Karpas-422 (cell line): Measurements from ENCODE around the gene GRAMD2A. TPM values are rescaled to one million over a fixed set of nuclear protein-coding genes. Genes with fewer than 3 reads are reported as not detected.

Experiments used
- DNase-seq: peaks from one replicate; pipeline ENCODE4 v3.0.0-alpha.2; 2015
- H2AFZ ChIP-seq: fragments of 200-600 bp; sonication (generic); 2 replicates; pipeline ENCODE4 v1.6.1; 2014; ENCODE audit warnings: antibody characterized with exemption, low read length, mixed read lengths
- H3K27ac ChIP-seq: fragments of 200-600 bp; sonication (generic); 2 replicates; pipeline ENCODE4 v1.5.1; 2014; ENCODE audit warnings: mild to moderate bottlenecking, low read length, moderate library complexity
- H3K27me3 ChIP-seq: fragments of 200-600 bp; sonication (generic); 2 replicates; pipeline ENCODE4 v1.6.1; 2014; ENCODE audit warnings: low read length, mixed read lengths
- H3K36me3 ChIP-seq: fragments of 200-600 bp; sonication (generic); 2 replicates; pipeline ENCODE4 v1.6.1; 2014; ENCODE audit warnings: low read length, mixed read lengths; ENCODE audit not compliant: insufficient read depth
- H3K4me1 ChIP-seq: fragments of 200-600 bp; sonication (generic); 2 replicates; pipeline ENCODE4 v1.6.1; 2014; ENCODE audit warnings: mild to moderate bottlenecking, low read length, mixed read lengths
- H3K4me2 ChIP-seq: fragments of 200-600 bp; sonication (generic); 2 replicates; pipeline ENCODE4 v1.6.1; 2014; ENCODE audit warnings: low read length, low read depth, mild to moderate bottlenecking; ENCODE audit not compliant: poor library complexity, severe bottlenecking
- H3K4me3 ChIP-seq: fragments of 200-600 bp; sonication (generic); 2 replicates; pipeline ENCODE4 v1.5.1; 2014; ENCODE audit warnings: mild to moderate bottlenecking, antibody characterized with exemption, low read length, mixed read lengths
- H3K79me2 ChIP-seq: fragments of 200-600 bp; sonication (generic); 2 replicates; pipeline ENCODE4 v1.6.1; 2014; ENCODE audit warnings: mild to moderate bottlenecking, low read length, mixed read lengths
- H3K9ac ChIP-seq: fragments of 200-600 bp; sonication (generic); 2 replicates; pipeline ENCODE4 v1.6.0; 2014; ENCODE audit warnings: low read length
- H3K9me2 ChIP-seq: fragments of 200-600 bp; sonication (generic), shearing (Covaris generic); replicated peaks from 2 replicates; pipeline ENCODE4 v1.6.0; 2014; ENCODE audit warnings: mild to moderate bottlenecking, low read length, moderate library complexity; ENCODE audit not compliant: insufficient read depth
- H3K9me3 ChIP-seq: fragments of 300-700, 200-600 bp; sonication (generic); 2 replicates; pipeline ENCODE4 v1.6.1; 2014; ENCODE audit warnings: low read length, mixed read lengths
- H4K20me1 ChIP-seq: fragments of 200-600 bp; sonication (generic); 2 replicates; pipeline ENCODE4 v1.6.1; 2014; ENCODE audit warnings: mild to moderate bottlenecking, antibody characterized with exemption, low read length, low read depth; ENCODE audit not compliant: insufficient read depth
- total RNA-seq: library from RNA; depleted of rRNA; stranded (reverse); fragments of >200 nt; shearing (Covaris generic); gene quantifications from 2 replicates; pipeline ENCODE4 v1.2.3, GENCODE V29; 2014; ENCODE audit warnings: low replicate concordance

GRAMD2A gene
- total RNA-seq, 1 experiment from 2014 or later: not detected

- Histone ChIP-seq H3K4me1 (no peaks in the 10 kb centered on the region), H2AFZ (no peak overlapping the region), H3K27ac (no peak overlapping the region), H3K9me2 (no peaks in the 10 kb centered on the region), H4K20me1 (no peaks in the 10 kb centered on the region; the same call in 1 of the 2 replicates), H3K36me3 (no peaks in the 10 kb centered on the region), H3K4me3 (no peak overlapping the region), H3K79me2 (no peaks in the 10 kb centered on the region), H3K27me3 (no peaks in the 10 kb centered on the region), H3K4me2 (no peak overlapping the region), H3K9ac (no peak overlapping the region), H3K9me3 (no peaks in the 10 kb centered on the region)
- no peak for DNase-seq
These were observed 8.2 kb downstream of the GRAMD2A start for GRCh38 chr15:72189250-72189902.

- DNase-seq: no peak
- Histone ChIP-seq H3K4me1 (no peaks in the 10 kb centered on the region), H3K27me3 (no peaks in the 10 kb centered on the region), H3K27ac (no peak overlapping the region), H3K4me3 (no peak overlapping the region), H3K36me3 (no peaks in the 10 kb centered on the region), H3K9me3 (no peaks in the 10 kb centered on the region), H3K9ac (no peak overlapping the region), H3K9me2 (no peaks in the 10 kb centered on the region), H3K4me2 (no peak overlapping the region), H2AFZ (no peak overlapping the region), H4K20me1 (no peaks in the 10 kb centered on the region), H3K79me2 (no peaks in the 10 kb centered on the region)
These were observed 13.3 kb downstream of the GRAMD2A start for GRCh38 chr15:72184165-72184811.

GRCh38 chr15:72183781-72184164 lies 13.8 kb downstream of the GRAMD2A start:
- Histone ChIP-seq H3K9me3 (no peaks in the 10 kb centered on the region), H2AFZ (no peak overlapping the region), H3K27me3 (no peaks in the 10 kb centered on the region), H3K27ac (no peak overlapping the region), H3K36me3 (no peaks in the 10 kb centered on the region), H3K9me2 (no peaks in the 10 kb centered on the region), H3K4me1 (no peaks in the 10 kb centered on the region), H3K79me2 (no peaks in the 10 kb centered on the region), H3K4me3 (no peak overlapping the region), H3K9ac (no peak overlapping the region), H4K20me1 (no peaks in the 10 kb centered on the region), H3K4me2 (no peak overlapping the region)
- no peak for DNase-seq

- H3K27me3 ChIP-seq: no peaks in the 10 kb centered on the region
- no peaks in the 10 kb centered on the region for H3K4me1 ChIP-seq
- H2AFZ ChIP-seq: no peak overlapping the region
- H3K79me2 ChIP-seq: no peaks in the 10 kb centered on the region
- no peak overlapping the region for H3K9ac ChIP-seq
- no peak overlapping the region for H3K27ac ChIP-seq
- H3K4me3 ChIP-seq: no peak overlapping the region
- H4K20me1 ChIP-seq: no peaks in the 10 kb centered on the region
- no peak for DNase-seq
- H3K4me2 ChIP-seq: no peak overlapping the region
- no peaks in the 10 kb centered on the region for H3K9me3 ChIP-seq
- no peaks in the 10 kb centered on the region for H3K9me2 ChIP-seq
- H3K36me3 ChIP-seq: no peaks in the 10 kb centered on the region
These were observed 14.9 kb downstream of the GRAMD2A start for GRCh38 chr15:72182673-72183072.

- H3K9ac ChIP-seq: no peak overlapping the region
- no peak for DNase-seq
- no peaks in the 10 kb centered on the region for H3K36me3 ChIP-seq
- H3K27me3 ChIP-seq: no peaks in the 10 kb centered on the region
- no peak overlapping the region for H3K4me2 ChIP-seq
- H3K4me3 ChIP-seq: no peak overlapping the region
- no peaks in the 10 kb centered on the region for H3K9me2 ChIP-seq
- H2AFZ ChIP-seq: no peak overlapping the region
- no peaks in the 10 kb centered on the region for H3K79me2 ChIP-seq
- H4K20me1 ChIP-seq: no peaks in the 10 kb centered on the region
- no peaks in the 10 kb centered on the region for H3K4me1 ChIP-seq
- no peaks in the 10 kb centered on the region for H3K9me3 ChIP-seq
- no peak overlapping the region for H3K27ac ChIP-seq
These were observed 15.3 kb downstream of the GRAMD2A start for GRCh38 chr15:72182244-72182643.

- H2AFZ ChIP-seq: no peak overlapping the region
- no peaks in the 10 kb centered on the region for H3K36me3 ChIP-seq
- no peaks in the 10 kb centered on the region for H3K9me2 ChIP-seq
- no peaks in the 10 kb centered on the region for H4K20me1 ChIP-seq
- H3K27ac ChIP-seq: no peak overlapping the region
- no peak for DNase-seq
- H3K4me3 ChIP-seq: no peak overlapping the region
- H3K4me2 ChIP-seq: no peak overlapping the region
- H3K27me3 ChIP-seq: no peaks in the 10 kb centered on the region
- H3K4me1 ChIP-seq: no peaks in the 10 kb centered on the region
- H3K9me3 ChIP-seq: no peaks in the 10 kb centered on the region
- H3K9ac ChIP-seq: no peak overlapping the region
- H3K79me2 ChIP-seq: no peaks in the 10 kb centered on the region
These were observed 16.7 kb downstream of the GRAMD2A start for GRCh38 chr15:72180761-72181324.

GRCh38 chr15:72179950-72180581 lies 17.5 kb downstream of the GRAMD2A start:
- Histone ChIP-seq H4K20me1 (no peaks in the 10 kb centered on the region), H3K79me2 (no peaks in the 10 kb centered on the region), H3K36me3 (no peaks in the 10 kb centered on the region), H3K4me1 (no peaks in the 10 kb centered on the region), H2AFZ (no peak overlapping the region), H3K27me3 (no peaks in the 10 kb centered on the region), H3K27ac (no peak overlapping the region), H3K9me3 (no peaks in the 10 kb centered on the region), H3K9me2 (no peaks in the 10 kb centered on the region), H3K9ac (no peak overlapping the region), H3K4me2 (no peak overlapping the region), H3K4me3 (no peak overlapping the region)
- DNase-seq: no peak

GRCh38 chr15:72178976-72179585 lies 18.5 kb downstream of the GRAMD2A start:
- Histone ChIP-seq H3K9me3 (no peaks in the 10 kb centered on the region), H3K4me3 (no peak overlapping the region), H3K27me3 (no peaks in the 10 kb centered on the region), H3K79me2 (no peaks in the 10 kb centered on the region), H3K4me2 (no peak overlapping the region), H2AFZ (no peak overlapping the region), H4K20me1 (no peaks in the 10 kb centered on the region), H3K4me1 (no peaks in the 10 kb centered on the region), H3K27ac (no peak overlapping the region), H3K9ac (no peak overlapping the region), H3K36me3 (no peaks in the 10 kb centered on the region), H3K9me2 (no peaks in the 10 kb centered on the region)
- DNase-seq: no peak
